Hindlimb muscle (tissue), 1 donor: ENCODE measurements around the gene MDM2. TPM values are rescaled to one million over a fixed set of nuclear protein-coding genes. Genes with fewer than 3 reads are reported as not detected.
A peak's percentile ranks its signal among the peaks of the same experiment; 100 is the strongest.

Experiments
- DNase-seq: peaks from one replicate; pipeline ENCODE4 v3.0.0-alpha.2; 2013
- polyA plus RNA-seq: library from polyadenylated mRNA; unstranded; fragments of 120-200 nt; gene quantifications from one replicate; pipeline ENCODE4 v1.2.1, GENCODE V29; 2013; ENCODE audit not compliant: insufficient read length

Gene MDM2
- polyA plus RNA-seq, 1 donor, result 40.7 TPM

DNA sequence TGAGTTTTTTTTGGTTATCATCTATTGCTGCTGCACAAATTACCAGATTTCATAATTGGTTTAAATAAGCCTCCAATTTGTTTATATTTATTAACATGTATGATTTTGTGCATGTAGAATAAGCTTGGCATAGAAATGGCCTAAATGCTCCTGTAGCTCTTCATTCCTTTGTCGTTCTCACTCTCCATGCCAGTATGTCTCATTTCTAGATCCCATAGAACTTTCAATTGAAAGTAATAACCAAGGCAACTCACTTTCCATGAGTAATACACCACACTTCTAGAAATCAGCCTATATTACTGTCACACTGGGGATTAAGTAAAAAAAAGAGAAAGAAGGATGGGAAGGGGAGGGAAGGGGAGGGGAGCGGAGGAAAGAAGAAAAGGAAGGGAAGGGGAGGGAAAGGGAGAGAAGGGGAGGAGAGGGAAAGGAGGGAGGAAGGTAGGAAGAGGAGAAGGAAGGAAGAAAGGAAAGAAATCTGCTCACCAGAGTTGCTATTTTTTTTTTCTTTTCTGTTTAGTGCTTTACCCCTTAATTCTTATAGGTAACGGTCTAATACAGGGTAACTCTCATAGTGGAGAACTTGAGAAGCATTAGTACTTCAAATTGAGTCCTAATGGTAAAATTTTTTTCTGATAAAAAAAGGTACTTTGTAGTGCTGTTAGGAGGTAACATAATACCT lies 45.6 kb downstream of the MDM2 start:
- no peak for DNase-seq

DNA sequence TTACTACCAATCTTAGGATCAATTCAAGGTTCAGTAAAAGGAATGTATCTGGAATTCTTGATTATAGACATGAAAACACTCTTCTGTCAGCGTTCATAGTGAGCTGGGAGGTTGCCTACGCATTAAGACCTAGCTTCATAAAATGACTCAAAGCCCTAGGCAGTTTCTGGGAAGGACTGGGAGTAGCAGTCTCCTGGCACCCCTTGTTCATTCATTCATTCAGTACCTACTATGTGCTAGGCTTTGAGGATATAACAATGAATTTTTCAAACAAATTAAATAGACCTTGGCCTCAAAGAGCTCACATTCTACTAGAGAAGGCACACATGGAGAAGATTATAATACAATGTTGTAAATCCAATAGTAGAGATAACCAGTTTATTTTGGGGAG lies 46.1 kb downstream of the MDM2 start:
- DNase-seq, result no peak

DNA sequence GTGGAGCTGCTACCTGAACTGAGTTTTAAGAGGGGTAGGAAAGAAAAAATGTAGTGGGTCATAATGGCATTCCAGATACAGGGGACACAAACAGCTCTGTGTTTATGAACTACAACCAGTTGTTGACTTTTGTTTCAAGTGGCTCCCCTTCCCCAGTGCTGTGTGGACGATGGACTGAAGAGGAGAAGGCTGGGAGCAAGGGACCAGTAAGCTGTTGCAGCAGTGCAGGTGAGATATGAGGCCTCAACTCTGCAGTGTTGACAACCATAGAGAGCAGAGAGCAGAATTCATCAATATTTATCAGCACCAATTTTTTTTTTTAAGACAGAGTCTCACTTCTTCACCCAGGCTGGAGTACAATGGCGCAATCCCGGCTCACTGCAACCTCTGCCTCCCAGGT lies 46.6 kb downstream of the MDM2 start:
- no peak for DNase-seq

DNA sequence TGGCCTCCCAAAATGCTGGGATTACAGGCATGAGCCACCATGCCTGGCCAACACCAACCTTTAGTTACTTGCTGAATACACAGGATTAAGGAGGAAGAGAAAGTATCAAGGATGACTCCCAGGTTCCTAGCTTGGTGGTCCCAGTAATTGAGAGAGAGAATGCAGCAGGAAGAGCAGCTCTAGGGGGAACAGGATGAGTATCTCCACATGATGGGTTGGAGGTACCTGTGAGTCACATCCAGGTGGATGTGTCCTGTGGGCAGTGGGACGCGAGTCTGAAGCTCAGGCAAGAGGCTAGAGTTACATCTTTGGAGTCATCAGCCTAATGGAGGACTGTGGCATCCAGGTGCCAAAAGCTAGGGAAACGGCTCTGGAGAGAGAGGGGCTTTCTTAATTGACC lies 47.1 kb downstream of the MDM2 start:
- no peak for DNase-seq

DNA sequence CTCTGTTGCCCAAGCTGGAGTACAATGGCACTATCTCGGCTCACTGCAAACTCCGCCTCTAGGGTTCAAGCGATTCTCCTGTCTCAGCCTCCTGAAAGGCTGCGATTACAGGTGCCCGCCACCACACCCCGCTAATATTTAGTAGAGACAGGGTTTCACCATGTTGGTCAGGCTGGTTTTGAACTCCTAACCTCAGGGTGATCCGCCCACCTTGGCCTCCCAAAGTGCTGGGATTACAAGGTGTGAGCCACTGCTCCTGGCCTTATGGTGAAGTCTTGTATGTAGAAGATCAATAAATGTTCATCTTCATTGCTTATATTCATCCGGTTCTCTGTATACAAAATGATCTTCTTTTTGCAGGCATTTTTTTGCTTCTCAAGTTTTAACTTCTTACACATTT lies 47.8 kb downstream of the MDM2 start:
- no peak for DNase-seq

DNA sequence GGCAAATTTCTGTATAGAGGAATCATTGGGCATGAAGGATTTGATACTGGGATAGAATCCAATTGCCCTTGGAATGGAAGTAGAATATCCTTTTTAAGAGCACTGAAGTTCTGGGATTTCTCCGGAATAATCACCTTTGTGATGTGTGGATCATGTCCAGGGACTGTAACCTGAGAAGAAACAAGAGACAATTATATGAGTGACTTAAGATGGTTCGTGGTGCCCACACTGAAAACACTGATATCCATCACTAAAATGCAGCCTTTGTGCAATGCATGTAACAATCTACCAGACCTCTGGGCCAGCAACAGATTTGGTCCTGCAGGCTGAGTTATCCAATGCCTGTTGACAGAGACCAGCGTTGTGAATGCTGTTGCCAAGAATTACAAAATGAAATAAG lies 48.5 kb downstream of the MDM2 start:
- DNase-seq, result no peak

DNA sequence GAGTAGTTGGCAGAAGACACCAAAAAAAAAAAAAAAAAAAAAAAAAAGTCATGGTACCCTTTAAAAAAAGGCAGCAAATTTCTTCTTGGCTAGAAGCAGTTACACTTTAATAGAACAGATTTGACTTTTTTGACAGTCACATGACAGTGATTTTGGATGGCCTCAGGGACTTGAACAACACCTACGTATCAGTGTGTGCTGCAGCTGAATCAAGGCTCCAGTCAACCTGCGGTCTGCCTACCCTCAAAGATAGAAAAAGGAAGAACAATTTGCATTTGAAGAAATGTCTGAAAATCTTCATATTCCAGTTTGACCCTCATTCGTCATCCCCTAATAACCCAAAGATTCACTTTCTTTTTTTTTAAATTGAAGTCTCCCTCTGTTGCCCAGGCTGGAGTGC lies 53.9 kb downstream of the MDM2 start:
- DNase-seq, result no peak

DNA sequence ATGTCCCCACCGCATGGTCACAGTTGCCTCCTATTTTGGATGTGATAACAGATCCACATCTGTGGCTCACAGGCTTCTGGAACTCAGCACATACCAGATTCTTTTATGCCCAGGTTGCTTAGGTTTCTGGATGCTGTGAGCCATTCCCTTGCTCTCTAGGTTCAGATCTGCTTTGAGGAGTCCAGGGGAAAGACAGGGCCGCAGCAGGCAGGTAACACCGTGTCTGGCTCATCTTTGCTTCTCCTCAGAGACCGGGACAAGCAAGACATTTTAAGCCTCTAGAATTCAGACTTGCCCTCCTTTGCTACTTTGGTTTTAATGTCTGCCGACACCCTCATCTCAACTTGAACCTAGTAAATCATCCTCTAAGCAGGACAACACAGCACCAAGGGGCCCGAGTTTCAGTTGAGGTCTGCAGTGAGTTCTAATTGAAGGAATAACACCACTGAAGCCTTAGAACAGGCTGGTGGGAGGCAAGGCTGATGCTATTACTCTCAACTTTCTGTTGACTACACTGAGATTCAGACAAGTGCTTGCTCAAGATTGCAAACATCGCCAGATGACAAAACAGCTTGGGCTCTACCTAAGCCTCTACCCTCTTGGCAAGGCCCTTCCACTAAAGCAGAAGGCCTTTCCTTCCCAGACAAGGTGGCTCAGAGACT lies 55.3 kb downstream of the MDM2 start:
- no peak for DNase-seq

DNA sequence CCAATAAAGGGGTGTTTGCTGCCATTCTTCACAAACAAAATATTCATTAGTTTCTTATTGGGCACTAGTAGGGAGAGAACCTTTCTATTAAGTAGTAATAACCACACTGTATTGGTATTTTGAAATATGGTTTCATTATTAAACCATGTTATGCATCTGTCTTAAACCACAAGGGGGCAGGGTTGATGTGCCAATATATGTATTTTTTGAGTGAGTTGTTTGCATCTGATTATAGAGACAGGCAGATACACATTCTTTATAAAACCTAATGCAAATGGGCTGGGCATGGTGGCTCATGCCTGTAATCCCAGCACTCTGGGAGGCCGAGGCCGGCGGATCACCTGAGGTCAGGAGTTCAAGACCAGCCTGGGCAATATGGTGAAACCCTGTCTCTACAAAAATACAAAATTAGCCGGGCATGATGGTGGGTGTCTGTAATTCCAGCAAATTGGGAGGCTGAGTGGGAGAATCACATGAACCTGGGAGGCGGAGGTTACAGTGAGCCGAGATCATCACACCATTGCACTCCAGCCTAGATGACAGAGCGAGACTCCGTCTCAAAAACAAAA lies 56.0 kb downstream of the MDM2 start:
- DNase-seq, result peak; percentile 15

DNA sequence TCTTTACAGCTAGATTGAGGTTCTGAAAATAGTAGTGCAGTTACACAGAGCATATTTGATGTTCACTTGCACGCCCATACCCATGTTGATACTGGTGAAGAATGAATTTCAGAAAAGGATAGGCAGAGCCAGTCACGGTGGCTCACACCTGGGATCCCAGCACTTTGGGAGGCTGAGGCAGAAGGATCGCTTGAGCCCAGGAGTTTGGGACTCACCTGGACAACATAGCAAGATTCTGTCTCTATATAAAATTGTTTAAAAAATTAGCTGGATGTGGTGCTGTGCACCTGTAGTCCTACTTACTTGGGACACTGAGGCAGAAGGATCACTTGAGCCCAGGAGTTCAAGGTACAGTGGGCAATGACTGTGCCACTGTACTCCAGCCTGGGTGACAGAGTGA lies 56.6 kb downstream of the MDM2 start:
- no peak for DNase-seq

DNA sequence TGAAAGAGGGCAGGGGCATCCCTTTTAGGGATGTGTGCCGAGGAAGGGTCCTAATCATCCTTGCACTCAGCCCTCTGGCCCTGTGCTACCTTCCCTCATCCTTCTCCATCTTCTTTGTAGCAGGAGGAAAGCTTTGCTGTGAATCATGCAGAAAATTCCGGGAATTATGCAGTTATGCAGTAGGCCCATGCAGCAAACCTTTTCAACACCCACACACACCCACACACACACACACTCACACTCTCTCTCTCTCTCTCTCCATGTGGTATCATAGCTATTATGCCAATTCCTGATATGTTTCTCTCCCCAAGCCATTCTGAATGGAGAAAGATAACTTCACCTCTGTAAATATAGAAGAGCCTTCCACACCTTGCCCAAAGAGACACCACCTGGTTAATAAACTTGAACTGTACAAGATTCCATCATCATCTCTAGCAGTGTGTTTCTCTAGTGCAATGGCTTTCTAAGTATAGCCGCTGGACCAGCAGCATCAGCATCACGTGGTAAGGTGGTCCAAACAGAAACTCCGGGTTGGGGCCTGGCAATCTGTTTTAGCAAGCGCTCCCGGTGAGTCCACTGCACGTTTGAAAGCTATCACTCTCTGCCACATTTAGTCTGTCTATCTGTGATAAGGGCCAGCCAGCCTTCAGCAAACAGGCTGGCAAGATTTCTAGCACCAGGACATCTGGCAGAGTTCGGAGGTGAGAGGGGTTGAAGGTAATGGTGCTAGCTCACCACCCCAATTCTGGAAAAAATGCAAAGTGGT lies 57.6 kb downstream of the MDM2 start:
- DNase-seq, result no peak

DNA sequence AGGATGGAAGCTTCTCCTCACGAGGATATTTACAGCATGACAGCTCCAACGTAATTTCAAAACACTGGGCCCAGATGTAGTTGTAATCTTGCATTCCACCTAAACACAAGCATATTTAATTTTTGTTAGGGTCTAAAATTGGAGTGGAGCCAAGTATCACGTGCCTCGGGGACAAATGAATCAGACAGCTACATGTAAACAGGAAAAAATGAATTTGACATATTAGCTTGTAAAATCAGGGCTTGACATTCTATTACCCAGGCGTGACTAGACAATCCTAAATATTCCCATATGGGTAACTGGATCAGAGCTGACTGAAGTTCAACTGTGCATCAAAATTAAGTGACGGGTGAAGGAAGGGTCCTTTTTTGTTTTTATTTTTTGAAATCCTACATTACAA lies 59.0 kb downstream of the MDM2 start:
- DNase-seq, result no peak

DNA sequence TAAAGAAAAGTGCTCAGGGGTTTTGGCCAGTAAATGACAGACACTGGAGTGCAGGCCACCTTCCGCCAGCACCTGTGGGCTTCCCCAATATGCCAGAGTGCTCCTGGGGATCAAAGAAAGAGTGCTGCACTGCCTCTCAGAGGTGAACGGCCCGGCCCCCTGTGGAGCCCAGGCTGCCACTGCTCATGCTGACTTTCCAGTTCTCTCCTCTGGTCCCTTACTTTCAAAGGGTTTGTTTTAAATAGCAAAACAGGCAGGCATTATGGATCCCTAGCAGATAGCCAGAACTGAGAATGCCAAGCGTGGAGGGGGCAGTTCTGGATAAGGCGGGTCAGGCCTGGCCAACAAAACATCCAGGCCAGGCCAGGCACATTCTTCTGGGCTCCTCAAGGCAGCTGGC lies 59.6 kb downstream of the MDM2 start:
- no peak for DNase-seq

DNA sequence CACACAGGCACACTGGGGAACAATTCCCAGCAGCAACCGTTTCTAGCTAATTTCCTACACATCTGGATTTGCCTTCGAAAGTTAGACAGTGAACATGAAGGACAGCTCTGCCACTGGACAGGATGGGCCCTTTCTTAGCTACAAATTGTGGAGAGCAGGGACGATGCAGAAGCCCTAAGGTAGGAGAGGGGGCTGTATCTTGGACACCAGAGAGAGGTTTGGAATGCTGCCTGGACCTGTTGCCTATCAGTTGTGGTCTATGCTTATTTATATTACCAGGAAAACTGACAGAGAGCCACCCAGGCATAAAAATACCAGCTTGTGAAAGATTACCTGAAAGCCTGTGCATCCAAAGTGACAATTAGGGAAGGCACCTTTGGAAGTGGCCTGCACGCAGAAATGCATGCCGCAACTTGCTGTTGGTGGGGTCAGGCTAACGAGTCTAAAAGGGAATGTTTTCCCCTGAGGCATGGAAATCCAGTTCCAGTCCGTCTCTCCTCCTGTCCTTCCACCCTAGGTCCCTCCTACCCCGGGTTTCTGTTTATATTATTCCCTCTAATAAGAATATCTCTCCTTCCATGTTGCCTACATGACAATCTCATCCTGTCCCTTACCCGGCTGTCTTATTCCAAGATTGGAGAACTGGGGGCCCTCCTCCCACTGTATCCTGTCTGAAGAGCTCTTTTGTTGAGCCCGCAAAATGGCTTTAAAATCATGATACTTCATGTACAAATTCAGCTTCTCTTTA lies 60.2 kb downstream of the MDM2 start:
- no peak for DNase-seq

DNA sequence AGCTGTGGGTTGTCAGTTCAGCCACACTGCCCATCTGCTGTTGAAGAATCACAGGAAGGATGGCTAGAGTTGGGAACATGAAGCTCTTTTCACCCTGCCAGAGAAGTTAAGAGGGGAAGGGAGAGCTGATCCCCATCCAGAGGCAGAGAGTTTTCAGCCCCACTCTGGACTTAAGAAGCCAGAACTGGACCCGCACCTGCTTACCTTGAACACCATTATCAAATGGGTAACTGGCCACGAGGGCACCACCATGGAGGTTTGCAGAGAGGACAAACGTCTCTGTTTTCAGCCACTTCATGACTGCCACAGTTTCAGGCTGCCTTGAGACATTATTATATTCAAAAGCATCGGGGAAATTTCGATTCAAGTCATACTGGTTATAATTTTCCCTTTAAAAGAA lies 62.0 kb downstream of the MDM2 start:
- no peak for DNase-seq

DNA sequence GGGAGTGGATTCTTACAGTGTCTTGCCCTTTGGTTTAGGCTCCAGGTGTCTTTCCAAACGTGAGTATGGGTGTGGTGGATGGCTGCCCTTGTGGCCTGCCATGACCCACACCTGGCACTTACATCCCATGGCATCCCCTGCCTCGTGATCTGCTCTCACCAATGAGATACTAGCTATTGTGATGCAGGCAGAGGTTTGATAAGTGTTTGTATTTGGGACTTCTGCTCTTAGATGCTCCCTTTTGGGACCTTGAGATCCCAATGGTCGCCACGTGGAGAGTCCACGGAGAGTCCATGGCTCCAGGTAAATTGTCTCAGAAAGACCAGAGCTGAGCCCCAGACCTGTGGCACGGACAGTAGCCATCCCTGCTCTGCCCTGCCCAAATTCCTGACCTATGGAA lies 62.5 kb downstream of the MDM2 start:
- DNase-seq, result no peak

DNA sequence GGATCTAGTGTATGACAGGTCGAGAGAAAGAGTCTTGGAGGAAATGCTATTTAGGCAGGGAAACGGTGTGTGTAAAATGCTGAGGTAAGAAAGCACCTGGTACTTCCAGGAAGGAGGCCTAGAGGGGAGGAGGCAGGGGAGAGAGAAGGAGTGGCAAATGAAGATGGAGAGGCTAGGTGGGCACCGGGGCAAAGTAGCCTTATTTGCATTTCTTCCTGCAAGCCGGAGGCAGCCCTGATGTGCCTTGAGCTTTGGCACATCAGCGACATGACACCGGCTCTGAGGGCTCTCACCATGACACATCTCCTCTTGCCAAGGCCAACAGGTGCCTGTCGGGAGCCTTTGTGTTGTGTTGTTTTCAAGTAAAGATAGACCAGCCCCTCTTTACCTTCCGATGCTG lies 63.4 kb downstream of the MDM2 start:
- no peak for DNase-seq

DNA sequence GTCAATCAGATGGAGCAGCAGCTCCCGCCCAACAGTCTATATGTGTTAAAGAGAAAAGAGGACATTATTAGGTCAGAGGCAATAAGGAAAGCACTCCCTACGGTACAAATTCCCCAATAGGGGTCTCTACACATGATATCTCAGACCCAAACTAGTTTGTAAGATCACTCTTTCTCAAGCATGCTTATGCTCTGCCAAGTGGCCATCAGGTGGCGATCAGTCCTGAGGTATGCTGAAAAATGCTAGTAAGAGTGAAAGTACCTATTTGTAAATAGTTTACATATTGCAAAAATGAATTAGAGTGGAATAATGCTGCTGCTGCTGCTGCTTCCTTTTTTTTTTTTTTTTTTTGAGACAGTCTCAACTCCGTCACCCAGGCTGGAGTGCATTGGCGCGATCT lies 63.9 kb downstream of the MDM2 start:
- DNase-seq, result no peak

DNA sequence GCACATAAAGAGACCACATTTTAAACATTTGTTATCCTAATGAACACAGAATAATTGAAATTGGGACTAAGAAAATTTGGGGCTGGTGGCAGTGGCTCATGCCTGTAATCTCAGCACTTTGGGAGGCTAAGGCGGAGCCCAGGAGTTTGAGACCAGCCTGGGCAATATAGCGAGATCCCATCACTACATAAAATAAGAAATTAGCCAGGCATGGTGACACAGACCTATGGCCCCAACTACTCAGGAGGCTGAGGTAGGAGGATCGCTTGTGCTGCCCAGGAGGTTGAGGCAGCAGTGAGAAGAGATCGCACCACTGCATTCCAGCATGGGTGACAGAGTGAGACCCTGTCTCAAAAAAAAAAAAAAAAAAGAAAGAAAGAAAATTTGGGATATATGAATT lies 65.3 kb downstream of the MDM2 start:
- no peak for DNase-seq

DNA sequence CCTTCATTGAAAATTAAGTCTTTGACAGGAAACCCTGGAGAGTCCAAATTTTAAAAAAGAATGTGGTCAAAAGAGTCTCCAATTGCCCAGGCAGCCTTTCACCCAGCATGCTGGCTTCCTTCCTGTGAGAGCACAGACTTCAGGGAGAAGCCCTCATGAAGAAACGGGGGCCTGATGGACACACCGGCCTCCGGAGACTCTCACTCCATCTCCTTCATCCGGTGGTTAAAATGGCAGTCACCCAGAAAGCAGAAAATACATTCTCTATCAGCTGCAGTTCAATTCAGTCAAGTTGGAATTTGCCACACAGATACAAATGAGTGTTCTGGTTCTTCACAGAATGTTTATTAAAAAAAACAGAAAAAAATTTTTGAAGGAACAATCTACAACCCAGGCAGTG lies 68.5 kb downstream of the MDM2 start:
- DNase-seq, result no peak

DNA sequence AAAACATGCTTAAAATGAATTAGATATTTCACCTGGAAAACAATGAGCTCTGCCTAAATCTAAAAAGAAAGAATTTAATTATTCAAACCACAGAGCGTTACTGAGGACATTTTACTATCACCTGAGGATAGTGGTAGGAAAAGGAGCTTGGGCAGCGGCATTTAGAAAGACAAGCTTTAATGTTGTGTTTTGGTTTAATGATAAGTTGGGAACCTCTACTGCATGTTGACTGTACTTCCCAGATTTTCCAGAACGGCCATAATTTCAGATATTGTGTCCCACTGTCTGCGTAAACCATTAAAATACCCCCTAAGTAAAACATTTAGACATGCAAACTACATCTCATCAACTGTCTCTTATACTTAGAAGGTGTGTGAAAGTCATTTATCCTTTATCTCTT lies 69.6 kb downstream of the MDM2 start:
- no peak for DNase-seq

DNA sequence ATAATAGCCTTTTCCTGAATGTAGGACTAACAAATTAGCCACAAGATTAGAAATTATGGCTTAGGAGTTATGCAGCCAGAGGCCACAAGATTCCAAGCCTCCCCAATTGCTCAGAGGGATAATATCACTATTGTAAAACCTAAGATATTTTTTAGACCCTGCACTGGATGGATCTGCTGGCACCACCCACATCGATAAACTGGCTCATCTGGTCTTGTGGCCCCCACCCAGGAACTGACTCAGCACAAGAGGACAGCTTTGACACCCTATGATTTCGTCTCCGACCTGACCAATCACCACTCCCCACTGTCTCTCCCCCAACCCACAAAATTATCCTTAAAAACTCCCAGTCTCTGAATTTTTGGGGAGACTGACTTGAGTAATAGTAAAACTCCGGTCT lies 70.3 kb downstream of the MDM2 start:
- no peak for DNase-seq

DNA sequence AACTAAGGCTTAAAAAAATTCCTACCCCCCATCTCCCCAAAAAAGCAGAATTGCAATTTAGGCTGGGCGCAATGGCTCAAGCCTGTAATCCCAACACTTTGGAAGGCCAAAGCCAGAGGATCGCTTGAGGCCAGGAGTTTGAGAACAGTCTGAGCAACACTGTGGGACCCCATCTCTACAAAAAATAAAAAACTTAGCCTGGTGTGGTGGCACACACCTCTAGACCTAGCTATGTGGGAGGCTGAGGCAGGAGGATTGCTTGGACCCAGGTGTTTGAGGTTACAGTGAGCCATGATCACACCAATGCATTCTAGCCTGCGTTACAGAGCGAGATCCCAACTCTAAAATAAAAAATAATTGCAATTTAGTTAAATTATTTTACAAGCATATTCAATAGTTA lies 70.9 kb downstream of the MDM2 start:
- no peak for DNase-seq
